ENCODE data around the gene SPP1. TPM values are rescaled to one million over a fixed set of nuclear protein-coding genes. Genes with fewer than 3 reads are reported as not detected.
"Not testable (repeated sequence)": the region's sequence is repeated elsewhere in the genome, so short reads cannot be mapped to it uniquely, and the experiment has no call there.

The SPP1 gene
- total RNA-seq, 2 experiments from 2014 or later: not detected

DNA sequence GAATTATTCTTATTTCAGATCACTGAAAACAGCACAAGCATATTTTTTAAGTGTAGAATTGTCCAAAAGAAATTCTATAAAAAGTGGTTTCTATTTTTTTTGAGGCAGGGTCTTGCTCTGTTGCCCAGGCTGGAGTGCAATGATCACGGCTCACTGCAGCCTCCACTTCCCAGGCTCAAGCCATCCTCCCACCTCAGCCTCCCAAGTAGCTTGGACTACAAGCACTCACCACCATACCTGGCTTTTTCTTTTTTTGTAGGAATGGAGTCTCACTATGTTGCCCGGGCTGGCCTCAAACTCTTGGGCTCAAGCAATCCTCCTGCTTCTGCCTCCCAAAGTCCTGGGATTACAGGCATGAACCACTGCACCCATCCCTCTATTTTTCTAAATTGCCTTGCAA is 34.7 kb upstream of the SPP1 start:
- DNase-seq; H3K27ac Mint-ChIP-seq; intact Hi-C loops (cut with micrococcal nuclease); H3K4me3 Mint-ChIP-seq; H3K27me3 Mint-ChIP-seq (ENCODE audit: low read depth); H3K9me3 Mint-ChIP-seq; H3K4me1 Mint-ChIP-seq (ENCODE audit: low read depth); H3K36me3 Mint-ChIP-seq (ENCODE audit: low read depth): not testable (repeated sequence)
- CTCF ChIA-PET: interaction anchor here (0.6 kb wide), 1 partner anchor 90 kb away, joined by 6 read pairs; no protein-coding TSS in a partner anchor

- DNase-seq: no peak
- H3K4me3 Mint-ChIP-seq: no peak overlapping the region
- H3K27me3 Mint-ChIP-seq (ENCODE audit: low read depth): peaks cover 5% of the 10 kb centered on the region
- no peaks in the 10 kb centered on the region for H3K36me3 Mint-ChIP-seq (ENCODE audit: low read depth)
- H3K9me3 Mint-ChIP-seq: no peaks in the 10 kb centered on the region
- no peak overlapping the region for H3K27ac Mint-ChIP-seq
- intact Hi-C loops (cut with micrococcal nuclease): no loop called here
- H3K4me1 Mint-ChIP-seq (ENCODE audit: low read depth): no peaks in the 10 kb centered on the region
- CTCF ChIA-PET: no interaction called here
These were observed 33.7 kb upstream of the SPP1 start for GRCh38 chr4:87941537-87942392.

DNA sequence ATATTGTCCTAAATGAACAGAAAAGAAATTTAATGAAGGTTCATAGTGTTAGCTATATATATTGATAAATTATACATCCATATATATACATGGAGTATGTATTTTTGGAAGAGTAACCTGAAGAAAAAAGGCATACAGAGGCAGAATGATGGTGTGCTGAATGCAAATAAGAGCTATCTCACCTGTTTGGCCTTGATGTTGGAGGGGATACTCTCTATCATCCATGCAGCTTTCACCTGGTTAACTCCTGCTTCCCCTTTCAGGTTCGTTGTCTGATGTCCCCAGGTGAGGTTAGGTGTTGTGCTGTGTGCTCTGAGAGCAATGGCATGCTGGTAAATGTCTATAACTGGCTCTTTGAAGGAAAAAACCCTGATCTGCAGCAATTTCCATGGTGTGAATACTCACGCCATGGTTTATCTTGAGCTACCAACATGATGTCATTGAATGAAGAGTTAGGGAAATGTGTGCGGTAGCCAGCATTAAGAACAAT is 31.8 kb upstream of the SPP1 start:
- intact Hi-C loops (cut with micrococcal nuclease): no loop called here
- H3K4me1 Mint-ChIP-seq (ENCODE audit: low read depth): no peaks in the 10 kb centered on the region
- CTCF ChIA-PET: interaction anchor here (1.4 kb wide), 1 partner anchor 33 kb away, joined by 4 read pairs; no protein-coding TSS in a partner anchor
- DNase-seq: no peak
- H3K27me3 Mint-ChIP-seq (ENCODE audit: low read depth): peaks cover 3% of the 10 kb centered on the region
- no peak overlapping the region for H3K27ac Mint-ChIP-seq
- H3K36me3 Mint-ChIP-seq (ENCODE audit: low read depth): no peaks in the 10 kb centered on the region
- no peak overlapping the region for H3K4me3 Mint-ChIP-seq
- no peaks in the 10 kb centered on the region for H3K9me3 Mint-ChIP-seq

- no peak for DNase-seq
- no peaks in the 10 kb centered on the region for H3K36me3 Mint-ChIP-seq (ENCODE audit: low read depth)
- H3K4me1 Mint-ChIP-seq (ENCODE audit: low read depth): no peaks in the 10 kb centered on the region
- peaks cover 3% of the 10 kb centered on the region for H3K27me3 Mint-ChIP-seq (ENCODE audit: low read depth)
- H3K9me3 Mint-ChIP-seq: no peaks in the 10 kb centered on the region
- CTCF ChIA-PET: interaction anchor here (0.7 kb wide), 1 partner anchor 17 kb away, joined by 5 read pairs; no protein-coding TSS in a partner anchor
- H3K27ac Mint-ChIP-seq: no peak overlapping the region
- no peak overlapping the region for H3K4me3 Mint-ChIP-seq
- intact Hi-C loops (cut with micrococcal nuclease): no loop called here
These were observed 30.5 kb upstream of the SPP1 start for GRCh38 chr4:87944967-87945366.

GRCh38 chr4:87946766-87947165 is 28.7 kb upstream of the SPP1 start:
- Mint-ChIP-seq H3K27me3 (ENCODE audit: low read depth) (peaks cover 3% of the 10 kb centered on the region), H3K4me3 (no peak overlapping the region), H3K36me3 (ENCODE audit: low read depth) (no peaks in the 10 kb centered on the region), H3K9me3 (no peaks in the 10 kb centered on the region), H3K27ac (no peak overlapping the region), H3K4me1 (ENCODE audit: low read depth) (no peaks in the 10 kb centered on the region)
- intact Hi-C loops (cut with micrococcal nuclease): no loop called here
- DNase-seq: no peak
- CTCF ChIA-PET: interaction anchor here (0.6 kb wide), 1 partner anchor 9 kb away, joined by 3 read pairs; no protein-coding TSS in a partner anchor

DNA sequence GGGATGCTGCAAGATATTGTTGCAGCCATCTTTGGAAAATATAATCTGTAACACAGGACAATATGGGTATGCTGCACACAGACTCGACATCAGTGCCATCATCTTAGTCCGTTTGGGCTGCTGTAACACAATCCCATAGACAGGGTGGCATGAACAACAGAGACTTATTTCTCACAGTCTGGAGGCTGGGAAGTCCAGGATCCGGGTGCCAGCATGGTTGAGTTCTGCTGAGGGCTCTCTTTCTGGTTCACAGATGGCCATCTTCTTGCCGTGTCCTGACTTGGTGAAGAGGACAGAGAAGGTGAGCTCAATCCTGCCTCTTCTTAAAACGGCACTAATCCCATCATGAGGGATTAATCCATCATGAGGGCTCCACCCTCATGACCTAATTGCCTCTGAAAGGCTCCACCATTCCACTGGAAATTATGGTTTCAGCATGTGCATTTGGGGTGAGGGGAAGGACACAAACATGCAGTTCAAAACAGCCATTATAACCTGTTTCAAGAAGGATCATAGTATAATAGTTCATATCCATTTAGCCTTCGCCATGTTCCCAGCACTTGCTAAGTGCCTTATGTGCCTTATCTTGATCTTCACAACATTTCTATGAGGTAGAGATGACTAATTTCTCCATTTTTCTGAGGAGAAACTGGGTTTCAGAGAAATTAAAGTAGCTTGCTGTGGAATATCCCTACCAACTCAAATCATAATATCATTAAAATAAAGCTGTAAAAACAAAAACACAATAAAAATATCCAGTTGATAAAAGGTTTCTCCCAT is 27.9 kb upstream of the SPP1 start:
- Mint-ChIP-seq H3K36me3 (ENCODE audit: low read depth) (no peaks in the 10 kb centered on the region), H3K27ac (no peak overlapping the region), H3K9me3 (no peaks in the 10 kb centered on the region), H3K4me3 (no peak overlapping the region), H3K27me3 (ENCODE audit: low read depth) (peaks cover 3% of the 10 kb centered on the region), H3K4me1 (ENCODE audit: low read depth) (no peaks in the 10 kb centered on the region)
- intact Hi-C loops (cut with micrococcal nuclease): no loop called here
- CTCF ChIA-PET: interaction anchor here (1.2 kb wide), 1 partner anchor 95 kb away, joined by 3 read pairs; no protein-coding TSS in a partner anchor
- no peak for DNase-seq

DNA sequence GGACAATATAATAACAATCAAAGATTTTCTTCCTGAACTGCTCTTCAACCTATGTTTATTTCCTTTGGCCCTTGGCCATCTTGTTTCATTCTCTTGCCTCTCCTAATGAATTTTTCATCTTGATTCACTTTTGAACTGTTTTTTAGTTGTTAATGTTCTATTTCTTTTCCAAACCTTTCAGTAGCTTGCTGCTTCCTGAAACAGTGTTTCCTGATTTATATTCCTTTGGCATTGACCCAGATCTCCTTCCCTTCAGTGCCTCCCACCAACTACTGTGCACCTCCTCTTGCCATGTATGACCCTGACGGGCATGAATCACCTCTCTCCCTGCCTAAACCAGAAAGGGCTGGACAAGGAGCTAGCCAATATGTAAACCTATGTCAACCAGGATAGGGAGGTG is 25.6 kb upstream of the SPP1 start:
- CTCF ChIA-PET: no interaction called here
- H3K27ac Mint-ChIP-seq: no peak overlapping the region
- intact Hi-C loops (cut with micrococcal nuclease): no loop called here
- no peaks in the 10 kb centered on the region for H3K9me3 Mint-ChIP-seq
- DNase-seq: no peak
- no peaks in the 10 kb centered on the region for H3K4me1 Mint-ChIP-seq (ENCODE audit: low read depth)
- H3K27me3 Mint-ChIP-seq (ENCODE audit: low read depth): no peaks in the 10 kb centered on the region
- no peak overlapping the region for H3K4me3 Mint-ChIP-seq
- no peaks in the 10 kb centered on the region for H3K36me3 Mint-ChIP-seq (ENCODE audit: low read depth)

- H3K36me3 Mint-ChIP-seq (ENCODE audit: low read depth): no peaks in the 10 kb centered on the region
- no peaks in the 10 kb centered on the region for H3K27me3 Mint-ChIP-seq (ENCODE audit: low read depth)
- no peak overlapping the region for H3K27ac Mint-ChIP-seq
- CTCF ChIA-PET: no interaction called here
- no peak overlapping the region for H3K4me3 Mint-ChIP-seq
- intact Hi-C loops (cut with micrococcal nuclease): no loop called here
- no peak for DNase-seq
- no peaks in the 10 kb centered on the region for H3K9me3 Mint-ChIP-seq
- no peaks in the 10 kb centered on the region for H3K4me1 Mint-ChIP-seq (ENCODE audit: low read depth)
These were observed 25.0 kb upstream of the SPP1 start for GRCh38 chr4:87950493-87950892.

DNA sequence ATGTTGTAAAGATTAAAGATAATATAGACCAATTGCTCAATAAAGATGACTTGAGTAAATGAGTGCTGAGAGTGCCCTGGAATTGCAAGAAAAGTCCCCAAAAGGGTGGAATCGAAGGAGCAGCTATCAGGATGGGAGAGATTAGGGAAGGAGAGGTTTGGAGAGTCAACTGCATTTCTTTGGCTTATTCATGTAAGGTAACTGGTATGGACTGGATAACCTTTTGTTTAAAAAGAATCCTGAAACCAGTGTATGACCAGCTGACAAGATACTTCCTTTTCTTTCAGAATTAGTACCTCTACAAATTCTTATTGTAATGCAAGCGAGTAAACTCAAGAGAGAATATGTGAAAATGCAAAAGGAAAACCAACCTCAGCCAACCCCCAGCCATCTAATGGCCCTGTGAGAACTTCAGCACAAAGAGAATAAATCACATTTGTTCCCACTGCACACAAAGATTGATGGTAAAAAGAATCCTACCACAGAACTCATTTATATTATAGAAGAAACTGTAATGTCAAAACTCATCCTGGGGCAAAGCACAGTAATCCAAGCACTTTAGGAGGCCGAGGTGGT is 24.5 kb upstream of the SPP1 start:
- no peaks in the 10 kb centered on the region for H3K9me3 Mint-ChIP-seq
- H3K36me3 Mint-ChIP-seq (ENCODE audit: low read depth): no peaks in the 10 kb centered on the region
- H3K4me3 Mint-ChIP-seq: no peak overlapping the region
- intact Hi-C loops (cut with micrococcal nuclease): no loop called here
- no peak overlapping the region for H3K27ac Mint-ChIP-seq
- peaks cover 2% of the 10 kb centered on the region for H3K27me3 Mint-ChIP-seq (ENCODE audit: low read depth)
- H3K4me1 Mint-ChIP-seq (ENCODE audit: low read depth): no peaks in the 10 kb centered on the region
- no peak for DNase-seq
- CTCF ChIA-PET: no interaction called here

DNA sequence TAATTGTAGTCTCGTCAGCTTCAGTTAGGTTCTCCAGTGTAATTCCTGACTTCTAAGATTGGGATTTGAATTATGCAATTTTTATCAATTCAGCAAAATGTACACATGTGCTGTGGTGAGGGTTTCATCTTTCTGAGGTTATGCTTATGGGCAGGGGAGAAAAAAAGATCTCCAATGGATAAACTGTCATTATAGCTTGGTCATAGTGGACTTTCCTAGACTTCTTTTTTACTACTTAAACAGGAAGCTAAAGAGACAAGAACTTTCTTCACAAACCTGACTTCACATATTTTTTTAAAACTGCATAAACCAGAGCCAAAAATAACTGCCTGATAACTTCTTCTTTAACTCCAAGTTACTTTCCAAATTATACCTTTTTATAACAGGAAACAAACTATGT is 21.7 kb upstream of the SPP1 start:
- DNase-seq: no peak
- H3K36me3 Mint-ChIP-seq (ENCODE audit: low read depth): no peaks in the 10 kb centered on the region
- CTCF ChIA-PET: no interaction called here
- no peaks in the 10 kb centered on the region for H3K4me1 Mint-ChIP-seq (ENCODE audit: low read depth)
- H3K27me3 Mint-ChIP-seq (ENCODE audit: low read depth): peaks cover 3% of the 10 kb centered on the region
- H3K27ac Mint-ChIP-seq: no peak overlapping the region
- intact Hi-C loops (cut with micrococcal nuclease): no loop called here
- no peaks in the 10 kb centered on the region for H3K9me3 Mint-ChIP-seq
- no peak overlapping the region for H3K4me3 Mint-ChIP-seq

- Mint-ChIP-seq H3K4me3 (no peak overlapping the region), H3K4me1 (ENCODE audit: low read depth) (no peaks in the 10 kb centered on the region), H3K36me3 (ENCODE audit: low read depth) (no peaks in the 10 kb centered on the region), H3K27ac (no peak overlapping the region), H3K9me3 (no peaks in the 10 kb centered on the region), H3K27me3 (ENCODE audit: low read depth) (peaks cover 3% of the 10 kb centered on the region)
- intact Hi-C loops (cut with micrococcal nuclease): no loop called here
- DNase-seq: no peak
- CTCF ChIA-PET: interaction anchor here (1.6 to 2.5 kb wide), 2 partner anchors 17 to 108 kb away, joined by 4 to 12 read pairs; no protein-coding TSS in a partner anchor
These were observed 19.0 kb upstream of the SPP1 start for GRCh38 chr4:87956501-87956900.

DNA sequence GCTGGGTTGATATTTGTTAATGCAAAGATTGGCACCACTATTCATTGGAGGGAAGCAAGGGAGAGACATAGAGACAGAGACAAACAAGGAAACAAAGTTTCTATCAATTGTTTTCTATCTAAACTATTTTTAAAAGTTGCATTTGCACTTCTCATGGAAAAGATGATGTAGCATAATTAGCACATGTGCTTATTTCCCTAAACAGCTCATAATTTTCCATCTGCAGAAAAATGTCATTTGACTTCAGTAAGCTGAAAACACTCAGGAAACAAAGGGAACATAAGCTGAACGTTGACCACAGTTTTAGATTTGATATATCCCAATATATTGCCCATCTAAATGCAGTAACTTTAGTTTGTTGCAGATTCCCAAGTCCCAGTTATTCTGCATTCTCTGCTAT is 18.5 kb upstream of the SPP1 start:
- CTCF ChIA-PET: interaction anchor here (0.7 to 2.5 kb wide), 2 partner anchors 16 to 255 kb away, joined by 3 to 12 read pairs; no protein-coding TSS in a partner anchor
- H3K4me3 Mint-ChIP-seq: no peak overlapping the region
- H3K36me3 Mint-ChIP-seq (ENCODE audit: low read depth): no peaks in the 10 kb centered on the region
- H3K9me3 Mint-ChIP-seq: no peaks in the 10 kb centered on the region
- DNase-seq: no peak
- H3K27ac Mint-ChIP-seq: no peak overlapping the region
- intact Hi-C loops (cut with micrococcal nuclease): no loop called here
- H3K4me1 Mint-ChIP-seq (ENCODE audit: low read depth): no peaks in the 10 kb centered on the region
- peaks cover 3% of the 10 kb centered on the region for H3K27me3 Mint-ChIP-seq (ENCODE audit: low read depth)
